Peyer's patch (tissue), 4 donors: Measurements from ENCODE around the gene GTF2A1L.

Source experiments
- POLR2A ChIP-seq, 2 donors: fragments of 450-650 bp; IDR thresholded peaks; one replicate each; pipeline ENCODE4 v1.5.1; 2017; ENCODE audit warnings: antibody characterized with exemption in 2 of 2, mild to moderate bottlenecking in 2 of 2, moderate library complexity in 2 of 2
- TF ChIP-seq, protein P1 (sequence below), 6 experiments: fragments of 450-650 bp in 4 of 6; fragments of 200-600 bp in 2 of 6; sonication (generic) in 1 of 6; IDR thresholded peaks; one replicate each; pipeline ENCODE4 v1.5.1; 2017 to 2019; ENCODE audit warnings: antibody characterized with exemption in 6 of 6, mild to moderate bottlenecking in 3 of 6, moderate library complexity in 1 of 6

GRCh38 chr2:48695991-48696390 is 78.3 kb downstream of the GTF2A1L start:
- TF ChIP-seq POLR2A (IDR thresholded peaks at IDR 0.05): no peak
- TF ChIP-seq, protein P1, sequence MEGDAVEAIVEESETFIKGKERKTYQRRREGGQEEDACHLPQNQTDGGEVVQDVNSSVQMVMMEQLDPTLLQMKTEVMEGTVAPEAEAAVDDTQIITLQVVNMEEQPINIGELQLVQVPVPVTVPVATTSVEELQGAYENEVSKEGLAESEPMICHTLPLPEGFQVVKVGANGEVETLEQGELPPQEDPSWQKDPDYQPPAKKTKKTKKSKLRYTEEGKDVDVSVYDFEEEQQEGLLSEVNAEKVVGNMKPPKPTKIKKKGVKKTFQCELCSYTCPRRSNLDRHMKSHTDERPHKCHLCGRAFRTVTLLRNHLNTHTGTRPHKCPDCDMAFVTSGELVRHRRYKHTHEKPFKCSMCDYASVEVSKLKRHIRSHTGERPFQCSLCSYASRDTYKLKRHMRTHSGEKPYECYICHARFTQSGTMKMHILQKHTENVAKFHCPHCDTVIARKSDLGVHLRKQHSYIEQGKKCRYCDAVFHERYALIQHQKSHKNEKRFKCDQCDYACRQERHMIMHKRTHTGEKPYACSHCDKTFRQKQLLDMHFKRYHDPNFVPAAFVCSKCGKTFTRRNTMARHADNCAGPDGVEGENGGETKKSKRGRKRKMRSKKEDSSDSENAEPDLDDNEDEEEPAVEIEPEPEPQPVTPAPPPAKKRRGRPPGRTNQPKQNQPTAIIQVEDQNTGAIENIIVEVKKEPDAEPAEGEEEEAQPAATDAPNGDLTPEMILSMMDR (IDR thresholded peaks at IDR 0.05): no peak
